ENCODE measurements around the gene ERP29.
"Not testable (repeated sequence)": the region's sequence is repeated elsewhere in the genome, so short reads cannot be mapped to it uniquely, and the experiment has no call there.

Gene ERP29

GRCh38 chr12:112035219-112035785, 22.1 kb downstream of the ERP29 start:
- no peak for DNase-seq (ENCODE audit: low read depth in 2 of 2)

- DNase-seq (ENCODE audit: low read depth in 2 of 2): not testable (repeated sequence)
Measured at GRCh38 chr12:112036614-112037013, 23.4 kb downstream of the ERP29 start.

GRCh38 chr12:112046003-112046402, 32.8 kb downstream of the ERP29 start:
- DNase-seq (ENCODE audit: low read depth in 2 of 2): no peak

- no peak for DNase-seq (ENCODE audit: low read depth in 2 of 2)
Measured at GRCh38 chr12:112049351-112049750, 36.1 kb downstream of the ERP29 start.

- DNase-seq (ENCODE audit: low read depth in 2 of 2): no peak
Measured at GRCh38 chr12:112061137-112061536, 47.9 kb downstream of the ERP29 start.

GRCh38 chr12:112063273-112063672, 50.0 kb downstream of the ERP29 start:
- DNase-seq (ENCODE audit: low read depth in 2 of 2): no peak

GRCh38 chr12:112066566-112066965, 53.3 kb downstream of the ERP29 start:
- no peak for DNase-seq (ENCODE audit: low read depth in 2 of 2)

Measured in activated CD4-positive, alpha-beta T cell treated with anti-CD3 and anti-CD28 coated beads for 24 hours (primary cell).